Ishikawa (cell line): ENCODE results near the gene GLIPR1L2.

Source experiments
- CEBPB ChIP-seq: IDR thresholded peaks from 2 replicates; pipeline ENCODE4 v1.6.1; 2012
- CREB1 ChIP-seq: IDR thresholded peaks from 2 replicates; pipeline ENCODE4 v1.6.1; 2012; ENCODE audit warnings: low read depth
- EGR1 ChIP-seq: IDR thresholded peaks from 2 replicates; pipeline ENCODE4 v1.6.1; 2012
- EP300 ChIP-seq: IDR thresholded peaks from 2 replicates; pipeline ENCODE4 v1.6.1; 2012; ENCODE audit warnings: borderline replicate concordance
- FOXM1 ChIP-seq: IDR thresholded peaks from 2 replicates; pipeline ENCODE4 v1.6.1; 2012; ENCODE audit warnings: low read depth, borderline replicate concordance
- NFIC ChIP-seq: IDR thresholded peaks from 2 replicates; pipeline ENCODE4 v1.6.1; 2012
- RAD21 ChIP-seq: IDR thresholded peaks from 2 replicates; pipeline ENCODE4 v1.6.1; 2012; ENCODE audit warnings: low read depth
- TAF1 ChIP-seq: IDR thresholded peaks from 2 replicates; pipeline ENCODE4 v1.6.1; 2012; ENCODE audit warnings: low read depth, mild to moderate bottlenecking
- TCF12 ChIP-seq: IDR thresholded peaks from 2 replicates; pipeline ENCODE4 v1.6.1; 2012; ENCODE audit warnings: low read depth
- TEAD4 ChIP-seq: IDR thresholded peaks from 2 replicates; pipeline ENCODE4 v1.6.1; 2012
- YY1 ChIP-seq: IDR thresholded peaks from 2 replicates; pipeline ENCODE4 v1.6.1; 2012; ENCODE audit warnings: low read depth
- ZBTB7A ChIP-seq: IDR thresholded peaks from 2 replicates; pipeline ENCODE4 v1.6.1; 2012; ENCODE audit warnings: low read depth
- TF ChIP-seq, protein P1 (sequence below): IDR thresholded peaks from 2 replicates; pipeline ENCODE4 v1.6.1; 2012
- TF ChIP-seq, protein P2 (sequence below): IDR thresholded peaks from 2 replicates; pipeline ENCODE4 v1.6.1; 2012; ENCODE audit warnings: low read depth, mild to moderate bottlenecking
- TF ChIP-seq, protein P3 (sequence below): IDR thresholded peaks from 2 replicates; pipeline ENCODE4 v1.6.1; 2012

The GLIPR1L2 gene

DNA sequence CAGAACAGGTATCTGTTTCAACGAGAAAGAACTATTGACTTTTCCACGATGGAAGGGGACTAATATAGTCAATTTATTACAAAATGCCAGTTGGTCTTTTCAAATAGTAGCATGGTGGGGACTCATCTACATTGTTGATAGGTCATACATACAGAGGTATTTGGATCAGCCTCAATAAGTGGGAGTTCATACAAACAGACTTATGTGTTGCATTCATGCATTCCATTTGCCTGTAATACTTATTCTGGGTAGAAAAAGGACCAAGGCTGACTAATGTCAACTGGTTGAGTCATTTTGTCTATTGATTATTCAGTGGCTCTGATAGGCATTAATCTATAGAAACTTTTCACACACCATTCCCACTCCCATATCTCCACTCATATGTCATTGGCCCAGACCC lies 48.2 kb downstream of the GLIPR1L2 start:
- TF ChIP-seq EP300 (no peak), YY1 (no peak), RAD21 (no peak), CREB1 (no peak), TAF1 (no peak), EGR1 (no peak), NFIC (no peak)
- TF ChIP-seq, protein P1, sequence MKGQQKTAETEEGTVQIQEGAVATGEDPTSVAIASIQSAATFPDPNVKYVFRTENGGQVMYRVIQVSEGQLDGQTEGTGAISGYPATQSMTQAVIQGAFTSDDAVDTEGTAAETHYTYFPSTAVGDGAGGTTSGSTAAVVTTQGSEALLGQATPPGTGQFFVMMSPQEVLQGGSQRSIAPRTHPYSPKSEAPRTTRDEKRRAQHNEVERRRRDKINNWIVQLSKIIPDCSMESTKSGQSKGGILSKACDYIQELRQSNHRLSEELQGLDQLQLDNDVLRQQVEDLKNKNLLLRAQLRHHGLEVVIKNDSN, result no peak
- TF ChIP-seq, protein P2, sequence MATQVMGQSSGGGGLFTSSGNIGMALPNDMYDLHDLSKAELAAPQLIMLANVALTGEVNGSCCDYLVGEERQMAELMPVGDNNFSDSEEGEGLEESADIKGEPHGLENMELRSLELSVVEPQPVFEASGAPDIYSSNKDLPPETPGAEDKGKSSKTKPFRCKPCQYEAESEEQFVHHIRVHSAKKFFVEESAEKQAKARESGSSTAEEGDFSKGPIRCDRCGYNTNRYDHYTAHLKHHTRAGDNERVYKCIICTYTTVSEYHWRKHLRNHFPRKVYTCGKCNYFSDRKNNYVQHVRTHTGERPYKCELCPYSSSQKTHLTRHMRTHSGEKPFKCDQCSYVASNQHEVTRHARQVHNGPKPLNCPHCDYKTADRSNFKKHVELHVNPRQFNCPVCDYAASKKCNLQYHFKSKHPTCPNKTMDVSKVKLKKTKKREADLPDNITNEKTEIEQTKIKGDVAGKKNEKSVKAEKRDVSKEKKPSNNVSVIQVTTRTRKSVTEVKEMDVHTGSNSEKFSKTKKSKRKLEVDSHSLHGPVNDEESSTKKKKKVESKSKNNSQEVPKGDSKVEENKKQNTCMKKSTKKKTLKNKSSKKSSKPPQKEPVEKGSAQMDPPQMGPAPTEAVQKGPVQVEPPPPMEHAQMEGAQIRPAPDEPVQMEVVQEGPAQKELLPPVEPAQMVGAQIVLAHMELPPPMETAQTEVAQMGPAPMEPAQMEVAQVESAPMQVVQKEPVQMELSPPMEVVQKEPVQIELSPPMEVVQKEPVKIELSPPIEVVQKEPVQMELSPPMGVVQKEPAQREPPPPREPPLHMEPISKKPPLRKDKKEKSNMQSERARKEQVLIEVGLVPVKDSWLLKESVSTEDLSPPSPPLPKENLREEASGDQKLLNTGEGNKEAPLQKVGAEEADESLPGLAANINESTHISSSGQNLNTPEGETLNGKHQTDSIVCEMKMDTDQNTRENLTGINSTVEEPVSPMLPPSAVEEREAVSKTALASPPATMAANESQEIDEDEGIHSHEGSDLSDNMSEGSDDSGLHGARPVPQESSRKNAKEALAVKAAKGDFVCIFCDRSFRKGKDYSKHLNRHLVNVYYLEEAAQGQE, result no peak

DNA sequence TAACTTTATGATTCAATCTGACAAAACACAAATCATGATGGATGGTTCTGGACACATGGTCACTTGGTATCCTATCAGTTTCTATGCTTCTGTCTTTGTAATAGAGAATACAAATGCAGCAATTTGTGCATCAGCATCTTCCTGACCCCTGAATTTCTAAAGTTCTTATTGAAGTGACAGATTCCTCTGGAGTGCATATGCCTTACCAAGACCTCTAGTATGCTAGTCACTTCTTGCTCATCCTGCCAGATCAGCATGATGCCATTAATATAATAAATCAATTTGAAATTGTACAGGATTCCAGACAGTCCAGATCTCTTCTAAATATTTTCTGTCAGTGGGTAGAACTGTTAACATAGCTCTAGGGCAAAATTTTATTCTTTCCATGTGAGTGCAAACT lies 49.0 kb downstream of the GLIPR1L2 start:
- no peak for TF ChIP-seq ZBTB7A
- no peak for TF ChIP-seq FOXM1
- no peak for TF ChIP-seq NFIC
- TF ChIP-seq, protein P1, result no peak
- TF ChIP-seq TAF1, result no peak
- no peak for TF ChIP-seq TCF12
- no peak for TF ChIP-seq TEAD4
- TF ChIP-seq, protein P3, sequence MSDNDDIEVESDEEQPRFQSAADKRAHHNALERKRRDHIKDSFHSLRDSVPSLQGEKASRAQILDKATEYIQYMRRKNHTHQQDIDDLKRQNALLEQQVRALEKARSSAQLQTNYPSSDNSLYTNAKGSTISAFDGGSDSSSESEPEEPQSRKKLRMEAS, result no peak
- no peak for TF ChIP-seq CREB1
- TF ChIP-seq RAD21, result no peak
- no peak for TF ChIP-seq EGR1
- no peak for TF ChIP-seq EP300
- no peak for TF ChIP-seq CEBPB
- no peak for TF ChIP-seq YY1
- TF ChIP-seq, protein P2, result no peak

DNA sequence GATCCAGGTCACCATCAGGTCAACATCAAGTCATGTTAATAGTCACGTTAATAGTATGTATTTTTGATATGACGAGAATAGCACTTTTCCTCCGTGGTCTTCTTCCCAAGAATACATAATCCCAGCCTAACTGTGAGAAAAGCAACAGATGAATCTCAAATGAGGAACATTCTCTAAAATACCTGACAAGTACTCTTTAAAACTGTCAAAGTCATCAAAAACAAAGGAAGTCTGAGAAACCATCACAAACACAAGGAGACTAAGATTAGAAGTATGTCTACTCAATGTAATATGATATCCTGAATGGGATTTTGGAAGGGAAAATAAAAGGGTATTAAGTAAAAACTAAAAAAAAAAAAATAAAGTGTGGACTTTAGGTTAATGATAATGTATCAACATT lies 52.8 kb downstream of the GLIPR1L2 start:
- TF ChIP-seq CREB1 (no peak), EP300 (no peak), ZBTB7A (no peak)
- TF ChIP-seq, protein P3, result no peak

DNA sequence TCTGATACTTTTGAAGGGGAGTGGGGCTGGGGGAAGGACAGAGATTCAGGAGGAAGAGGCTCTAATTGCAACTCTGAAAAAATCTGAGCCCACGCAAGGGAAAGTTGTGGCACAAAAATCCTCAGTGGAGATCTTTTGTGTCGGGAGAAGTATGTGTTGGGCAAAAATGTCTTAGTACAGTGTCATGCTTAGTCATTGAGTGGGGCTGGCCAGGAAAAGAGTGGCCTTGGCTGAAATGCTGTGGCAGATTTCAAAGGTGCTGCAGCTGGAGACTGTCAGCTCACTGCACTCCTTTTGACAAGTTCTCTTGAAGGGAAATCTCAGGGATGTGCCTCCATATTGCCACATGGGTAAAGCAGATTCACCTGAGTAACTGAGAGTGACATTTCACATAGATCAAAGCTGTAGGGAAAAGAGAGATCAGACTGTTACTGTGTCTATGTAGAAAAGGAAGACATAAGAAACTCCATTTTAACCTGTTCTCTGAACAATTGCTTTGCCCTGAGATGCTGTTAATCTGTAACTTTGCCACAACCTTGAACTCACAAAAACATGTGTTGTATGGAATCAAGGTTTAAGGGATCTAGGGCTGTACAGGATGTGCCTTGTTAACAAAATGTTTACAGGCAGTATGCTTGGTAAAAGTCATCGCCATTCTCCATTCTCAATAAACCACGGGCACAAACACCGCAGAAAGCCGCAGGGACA lies 53.7 kb downstream of the GLIPR1L2 start:
- TF ChIP-seq FOXM1 (no peak), RAD21 (no peak), TEAD4 (no peak), CREB1 (no peak), CEBPB (no peak), EP300 (no peak), NFIC (no peak), TAF1 (no peak), TCF12 (no peak), EGR1 (no peak), ZBTB7A (no peak)
- TF ChIP-seq, protein P1, result no peak
- TF ChIP-seq, protein P2, result no peak
- TF ChIP-seq, protein P3, result no peak
